ENCODE data around the gene RALGDS. TPM values are rescaled to one million over a fixed set of nuclear protein-coding genes. Genes with fewer than 3 reads are reported as not detected.

The RALGDS gene
- total RNA-seq, 1 donor from 2014 or later = 449 TPM

DNA sequence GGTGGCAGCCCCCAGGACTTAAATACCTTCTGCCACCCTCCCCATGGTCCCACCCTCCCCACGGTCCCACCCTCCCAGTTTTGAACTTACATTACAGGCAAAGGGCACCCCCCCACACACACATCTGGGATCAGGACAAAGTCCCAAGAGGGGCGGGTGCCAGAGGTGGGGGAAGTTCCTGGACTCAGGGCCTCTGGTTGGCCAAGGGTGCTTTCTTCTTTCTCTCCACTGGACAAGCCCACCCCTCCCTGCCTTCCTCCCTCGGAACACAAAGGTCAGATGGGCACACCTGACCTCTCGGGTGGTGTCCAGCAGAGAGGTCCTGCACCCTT lies 19.1 kb upstream of the RALGDS start:
- H3K4me3 Mint-ChIP-seq (ENCODE audit: unreplicated experiment) = no peak overlapping the region
- peaks cover 16% of the 10 kb centered on the region for H3K9me3 Mint-ChIP-seq (ENCODE audit: unreplicated experiment)
- peaks cover 5% of the 10 kb centered on the region for H3K36me3 Mint-ChIP-seq (ENCODE audit: unreplicated experiment)
- DNase-seq = no peak
- H3K4me1 Mint-ChIP-seq (ENCODE audit: low read depth, unreplicated experiment) = peaks cover 12% of the 10 kb centered on the region
- TF ChIP-seq, protein P1, sequence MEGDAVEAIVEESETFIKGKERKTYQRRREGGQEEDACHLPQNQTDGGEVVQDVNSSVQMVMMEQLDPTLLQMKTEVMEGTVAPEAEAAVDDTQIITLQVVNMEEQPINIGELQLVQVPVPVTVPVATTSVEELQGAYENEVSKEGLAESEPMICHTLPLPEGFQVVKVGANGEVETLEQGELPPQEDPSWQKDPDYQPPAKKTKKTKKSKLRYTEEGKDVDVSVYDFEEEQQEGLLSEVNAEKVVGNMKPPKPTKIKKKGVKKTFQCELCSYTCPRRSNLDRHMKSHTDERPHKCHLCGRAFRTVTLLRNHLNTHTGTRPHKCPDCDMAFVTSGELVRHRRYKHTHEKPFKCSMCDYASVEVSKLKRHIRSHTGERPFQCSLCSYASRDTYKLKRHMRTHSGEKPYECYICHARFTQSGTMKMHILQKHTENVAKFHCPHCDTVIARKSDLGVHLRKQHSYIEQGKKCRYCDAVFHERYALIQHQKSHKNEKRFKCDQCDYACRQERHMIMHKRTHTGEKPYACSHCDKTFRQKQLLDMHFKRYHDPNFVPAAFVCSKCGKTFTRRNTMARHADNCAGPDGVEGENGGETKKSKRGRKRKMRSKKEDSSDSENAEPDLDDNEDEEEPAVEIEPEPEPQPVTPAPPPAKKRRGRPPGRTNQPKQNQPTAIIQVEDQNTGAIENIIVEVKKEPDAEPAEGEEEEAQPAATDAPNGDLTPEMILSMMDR (IDR thresholded peaks at IDR 0.05; ENCODE audit: partially characterized antibody, unreplicated experiment) = no peak
- H3K27me3 Mint-ChIP-seq (ENCODE audit: unreplicated experiment) = peaks cover 7% of the 10 kb centered on the region
- H3K27ac Mint-ChIP-seq (ENCODE audit: unreplicated experiment) = no peak overlapping the region

DNA sequence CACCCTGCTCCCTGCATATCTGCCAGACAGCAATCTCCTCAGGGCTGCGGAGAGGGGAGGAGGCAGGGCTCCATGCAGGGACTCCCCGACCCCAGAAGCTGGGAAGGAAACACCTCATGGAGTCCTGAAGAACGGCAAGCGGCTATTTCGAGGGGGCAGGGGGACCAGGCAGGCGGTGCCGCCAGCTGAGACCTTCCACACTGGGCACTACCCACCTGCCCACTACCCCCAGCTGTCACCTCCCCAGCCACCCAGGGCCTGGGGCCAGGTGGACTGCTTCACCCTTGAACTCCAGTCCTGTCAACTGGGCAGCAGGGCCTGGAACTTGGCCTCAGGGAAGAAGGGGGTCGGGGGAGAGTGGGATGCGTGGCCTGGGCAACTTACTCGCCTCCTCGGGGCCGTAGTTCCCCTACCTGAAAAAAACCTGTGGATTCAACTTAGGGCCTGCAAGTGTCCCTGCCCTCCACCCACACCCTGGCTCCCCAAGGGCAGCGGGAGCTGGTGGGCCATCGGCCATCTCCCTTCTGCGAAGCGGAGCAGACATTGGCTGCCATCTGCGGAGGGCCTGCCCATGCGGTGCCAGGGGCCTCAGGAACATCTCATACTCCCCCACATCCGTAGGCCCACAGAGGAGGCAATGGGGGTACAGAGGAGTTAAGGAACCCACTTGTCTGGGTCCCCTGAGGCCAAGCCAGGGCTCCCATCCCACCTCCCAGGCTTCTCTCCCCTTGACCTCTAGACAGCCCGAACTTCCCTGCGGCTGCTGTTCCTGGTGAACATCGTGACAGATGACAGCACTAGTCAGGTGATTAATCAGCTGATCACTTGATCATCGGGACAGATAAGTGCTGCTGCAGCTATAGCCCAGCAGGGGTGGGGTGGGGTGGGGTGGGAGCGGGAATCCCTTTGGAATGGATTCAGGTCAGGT lies 18.5 kb upstream of the RALGDS start:
- Mint-ChIP-seq H3K27ac (ENCODE audit: unreplicated experiment) (no peak overlapping the region), H3K4me1 (ENCODE audit: low read depth, unreplicated experiment) (peaks cover 10% of the 10 kb centered on the region), H3K9me3 (ENCODE audit: unreplicated experiment) (peaks cover 10% of the 10 kb centered on the region), H3K27me3 (ENCODE audit: unreplicated experiment) (peaks cover 2% of the 10 kb centered on the region), H3K4me3 (ENCODE audit: unreplicated experiment) (no peak overlapping the region), H3K36me3 (ENCODE audit: unreplicated experiment) (peaks cover 5% of the 10 kb centered on the region)
- TF ChIP-seq, protein P1 (IDR thresholded peaks at IDR 0.05; ENCODE audit: partially characterized antibody, unreplicated experiment) = no peak
- DNase-seq = peak; percentile 11

DNA sequence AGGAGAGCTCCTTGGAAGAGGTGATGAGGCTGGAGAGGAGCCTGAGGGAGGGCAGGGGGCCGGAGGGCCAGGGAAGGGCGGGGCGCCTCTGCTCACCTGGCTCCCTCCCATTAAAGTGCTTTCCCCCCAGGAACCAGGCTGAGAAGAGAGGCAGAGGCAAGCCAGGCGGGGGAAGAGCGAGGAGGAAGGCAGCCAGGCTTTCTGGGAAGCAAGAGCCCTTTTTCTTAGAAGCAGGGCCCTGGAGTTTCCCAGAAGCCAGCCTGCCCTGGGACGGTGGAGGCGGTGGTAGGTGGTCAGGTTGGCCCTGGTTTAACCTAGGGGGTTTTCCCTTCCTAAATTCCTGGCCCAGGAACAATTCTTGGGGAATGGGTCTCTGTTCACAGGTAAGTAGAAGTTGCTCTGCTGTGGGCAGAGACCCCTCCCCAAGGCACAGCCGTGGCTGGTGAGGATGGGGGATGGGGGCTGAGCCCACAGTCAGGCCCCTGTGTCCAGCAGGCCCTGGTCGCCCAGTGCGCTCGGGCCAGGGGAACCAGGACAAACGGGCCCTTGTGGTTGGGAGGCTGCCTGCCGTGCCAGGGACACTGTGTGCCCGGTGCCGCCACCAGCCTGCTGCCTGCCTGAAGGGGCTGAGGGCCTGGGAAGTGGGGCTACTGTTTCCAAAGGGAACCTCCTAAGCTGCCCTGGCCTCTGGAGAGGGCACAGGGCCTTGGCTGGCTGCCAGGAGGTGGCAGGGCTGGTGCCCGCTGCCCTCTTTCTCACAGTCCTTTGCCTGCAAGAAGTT lies 16.6 kb upstream of the RALGDS start:
- H3K27ac Mint-ChIP-seq (ENCODE audit: unreplicated experiment) = no peak overlapping the region
- H3K4me3 Mint-ChIP-seq (ENCODE audit: unreplicated experiment) = no peak overlapping the region
- peak; percentile 11 for DNase-seq
- H3K9me3 Mint-ChIP-seq (ENCODE audit: unreplicated experiment) = peaks cover 7% of the 10 kb centered on the region
- TF ChIP-seq, protein P1 (IDR thresholded peaks at IDR 0.05; ENCODE audit: partially characterized antibody, unreplicated experiment) = no peak
- peaks cover 18% of the 10 kb centered on the region for H3K4me1 Mint-ChIP-seq (ENCODE audit: low read depth, unreplicated experiment)
- peaks cover 5% of the 10 kb centered on the region for H3K36me3 Mint-ChIP-seq (ENCODE audit: unreplicated experiment)
- H3K27me3 Mint-ChIP-seq (ENCODE audit: unreplicated experiment) = peaks cover 7% of the 10 kb centered on the region

DNA sequence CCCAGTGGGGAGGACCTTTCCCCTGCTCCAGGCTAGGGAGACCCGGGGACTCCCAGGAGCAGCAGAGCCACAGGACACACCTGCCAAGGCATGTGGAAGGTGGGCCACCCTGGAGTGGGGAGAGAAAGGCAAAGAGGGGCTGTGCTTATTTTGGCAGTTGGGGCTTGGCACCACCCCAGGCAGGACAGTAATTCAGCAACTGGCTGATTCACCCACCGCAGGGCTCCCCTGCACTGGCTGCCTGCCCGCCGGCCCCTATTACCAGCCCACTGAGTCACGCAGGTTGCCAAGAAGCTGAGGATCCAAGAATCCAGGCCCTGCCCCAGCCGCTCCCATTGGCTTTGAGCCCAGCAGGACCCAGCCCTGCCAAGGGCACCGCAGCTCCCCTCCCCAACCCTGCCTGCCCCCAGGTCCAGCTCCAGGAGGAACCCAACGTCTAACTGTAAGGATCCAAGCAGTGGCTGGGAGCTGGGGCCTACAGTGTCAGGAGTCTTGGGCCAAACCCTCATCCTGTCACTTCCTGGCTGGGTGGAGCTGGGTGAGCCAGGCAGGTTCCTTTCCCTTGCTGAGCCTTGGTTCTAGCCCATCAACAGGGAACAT lies 14.2 kb upstream of the RALGDS start:
- Mint-ChIP-seq H3K4me1 (ENCODE audit: low read depth, unreplicated experiment) (peaks cover 36% of the 10 kb centered on the region), H3K36me3 (ENCODE audit: unreplicated experiment) (peaks cover 7% of the 10 kb centered on the region), H3K27me3 (ENCODE audit: unreplicated experiment) (peaks cover 7% of the 10 kb centered on the region), H3K4me3 (ENCODE audit: unreplicated experiment) (no peak overlapping the region), H3K9me3 (ENCODE audit: unreplicated experiment) (peaks cover 17% of the 10 kb centered on the region), H3K27ac (ENCODE audit: unreplicated experiment) (peak overlapping the region; percentile 97)
- TF ChIP-seq, protein P1 (IDR thresholded peaks at IDR 0.05; ENCODE audit: partially characterized antibody, unreplicated experiment) = no peak
- DNase-seq = peak; percentile 10
